ENCODE measurements around the gene PPCDC. TPM values are rescaled to one million over a fixed set of nuclear protein-coding genes. Genes with fewer than 3 reads are reported as not detected.

PPCDC gene
- total RNA-seq, 2 experiments from 2014 or later: 27.3 to 29.1 TPM

- CTCF ChIA-PET: interaction anchor here (1.3 to 8.3 kb wide), 6 partner anchors 14 to 245 kb away, joined by 3 to 94 read pairs (median 18); partner anchors contain the start of gene C15orf39
- no peak for DNase-seq
These were observed 7.0 kb downstream of the PPCDC start for GRCh38 chr15:75030424-75030823.

GRCh38 chr15:75031848-75032247 is 8.5 kb downstream of the PPCDC start:
- H3K9me3 Mint-ChIP-seq (ENCODE audit: insufficient read depth): no peaks in the 10 kb centered on the region
- no peaks in the 10 kb centered on the region for H3K27me3 Mint-ChIP-seq (ENCODE audit: low read depth)
- ChIA-PET CTCF (interaction anchor here (1.0 to 4.5 kb wide), 5 partner anchors 10 to 172 kb away, joined by 3 to 39 read pairs (median 5); partner anchors contain the start of gene C15orf39), POLR2A (interaction anchor here (1.0 to 1.5 kb wide), 2 partner anchors 11 to 170 kb away, joined by 3 read pairs; partner anchors contain the start of gene C15orf39)
- ATAC-seq (no peak), DNase-seq (no peak)
- H3K4me1 Mint-ChIP-seq (ENCODE audit: low read depth): peaks cover 49% of the 10 kb centered on the region
- H3K4me3 Mint-ChIP-seq: no peak overlapping the region
- H3K36me3 Mint-ChIP-seq (ENCODE audit: low read depth): peaks cover 37% of the 10 kb centered on the region
- H3K27ac Mint-ChIP-seq: peak overlapping the region; percentile 1

More at GRCh38 chr15:75030424-75030823, 7.0 kb downstream of the PPCDC start:
- POLR2A ChIA-PET: interaction anchor here (0.8 to 2.4 kb wide), 3 partner anchors 171 to 200 kb away, joined by 3 to 23 read pairs (median 4); partner anchors contain the start of gene C15orf39
- Mint-ChIP-seq H3K4me1 (ENCODE audit: low read depth) (peaks cover 42% of the 10 kb centered on the region), H3K27ac (peak overlapping the region; percentile 22), H3K9me3 (ENCODE audit: insufficient read depth) (no peaks in the 10 kb centered on the region), H3K4me3 (no peak overlapping the region), H3K36me3 (ENCODE audit: low read depth) (peaks cover 30% of the 10 kb centered on the region), H3K27me3 (ENCODE audit: low read depth) (no peaks in the 10 kb centered on the region)
- no peak for ATAC-seq

GRCh38 chr15:75032395-75032794 is 9.0 kb downstream of the PPCDC start:
- ChIA-PET POLR2A (interaction anchor here (0.6 to 1.5 kb wide), 3 partner anchors 11 to 169 kb away, joined by 3 read pairs; partner anchors contain the start of gene C15orf39), CTCF (interaction anchor here (1.5 to 4.3 kb wide), 2 partner anchors 9 to 168 kb away, joined by 5 to 39 read pairs; partner anchors contain the start of gene C15orf39)
- H3K4me1 Mint-ChIP-seq (ENCODE audit: low read depth): peaks cover 53% of the 10 kb centered on the region
- H3K27ac Mint-ChIP-seq: peak overlapping the region; percentile 39
- peaks cover 41% of the 10 kb centered on the region for H3K36me3 Mint-ChIP-seq (ENCODE audit: low read depth)
- ATAC-seq (no peak), DNase-seq (no peak)
- no peaks in the 10 kb centered on the region for H3K9me3 Mint-ChIP-seq (ENCODE audit: insufficient read depth)
- H3K27me3 Mint-ChIP-seq (ENCODE audit: low read depth): no peaks in the 10 kb centered on the region
- H3K4me3 Mint-ChIP-seq: no peak overlapping the region

GRCh38 chr15:75033809-75034208 is 10.4 kb downstream of the PPCDC start:
- Mint-ChIP-seq H3K4me3 (no peak overlapping the region), H3K9me3 (ENCODE audit: insufficient read depth) (no peaks in the 10 kb centered on the region), H3K27me3 (ENCODE audit: low read depth) (no peaks in the 10 kb centered on the region), H3K36me3 (ENCODE audit: low read depth) (peaks cover 45% of the 10 kb centered on the region), H3K27ac (no peak overlapping the region), H3K4me1 (ENCODE audit: low read depth) (peaks cover 64% of the 10 kb centered on the region)
- DNase-seq (no peak), ATAC-seq (no peak)
- POLR2A ChIA-PET: interaction anchor here (1.2 kb wide), 1 partner anchor 10 kb away, joined by 7 read pairs; the partner anchor contains the start of gene PPCDC
- CTCF ChIA-PET: interaction anchor here (0.6 to 2.7 kb wide), 8 partner anchors 9 to 175 kb away, joined by 3 to 27 read pairs (median 6); partner anchors contain the start of genes C15orf39 and PPCDC

- ChIA-PET CTCF (interaction anchor here (0.9 to 2.7 kb wide), 6 partner anchors 9 to 174 kb away, joined by 3 to 27 read pairs (median 10); partner anchors contain the start of genes C15orf39 and PPCDC), POLR2A (interaction anchor here (1.2 kb wide), 1 partner anchor 11 kb away, joined by 7 read pairs; the partner anchor contains the start of gene PPCDC)
- H3K4me1 Mint-ChIP-seq (ENCODE audit: low read depth): peaks cover 65% of the 10 kb centered on the region
- H3K27ac Mint-ChIP-seq: peak overlapping the region; percentile 12
- DNase-seq (no peak), ATAC-seq (no peak)
- H3K9me3 Mint-ChIP-seq (ENCODE audit: insufficient read depth): no peaks in the 10 kb centered on the region
- peaks cover 45% of the 10 kb centered on the region for H3K36me3 Mint-ChIP-seq (ENCODE audit: low read depth)
- no peaks in the 10 kb centered on the region for H3K27me3 Mint-ChIP-seq (ENCODE audit: low read depth)
- H3K4me3 Mint-ChIP-seq: no peak overlapping the region
These were observed 11.2 kb downstream of the PPCDC start for GRCh38 chr15:75034615-75035014.

- ChIA-PET CTCF (interaction anchor here (0.8 to 3.6 kb wide), 7 partner anchors 29 to 173 kb away, joined by 3 to 45 read pairs (median 3); partner anchors contain the start of gene C15orf39), POLR2A (interaction anchor here (0.7 to 1.1 kb wide), 3 partner anchors 9 to 168 kb away, joined by 3 to 4 read pairs (median 3); partner anchors contain the start of gene C15orf39)
- Mint-ChIP-seq H3K9me3 (ENCODE audit: insufficient read depth) (no peaks in the 10 kb centered on the region), H3K4me1 (ENCODE audit: low read depth) (peaks cover 71% of the 10 kb centered on the region), H3K36me3 (ENCODE audit: low read depth) (peaks cover 38% of the 10 kb centered on the region), H3K27ac (peak overlapping the region; percentile 69), H3K4me3 (no peak overlapping the region), H3K27me3 (ENCODE audit: low read depth) (no peaks in the 10 kb centered on the region)
- DNase-seq: no peak
- ATAC-seq: no peak
These were observed 12.8 kb downstream of the PPCDC start for GRCh38 chr15:75036212-75036616.

- ATAC-seq: peak; percentile 58
- Mint-ChIP-seq H3K27me3 (ENCODE audit: low read depth) (no peaks in the 10 kb centered on the region), H3K4me1 (ENCODE audit: low read depth) (peaks cover 70% of the 10 kb centered on the region), H3K9me3 (ENCODE audit: insufficient read depth) (no peaks in the 10 kb centered on the region), H3K27ac (peak overlapping the region; percentile 78), H3K4me3 (peak overlapping the region; percentile 34), H3K36me3 (ENCODE audit: low read depth) (peaks cover 33% of the 10 kb centered on the region)
- ChIA-PET CTCF (interaction anchor here (0.9 to 3.6 kb wide), 9 partner anchors 8 to 166 kb away, joined by 3 to 45 read pairs (median 6); partner anchors contain the start of gene C15orf39), POLR2A (interaction anchor here (0.8 to 1.4 kb wide), 5 partner anchors 12 to 172 kb away, joined by 3 to 6 read pairs (median 4); partner anchors contain the start of gene PPCDC)
- DNase-seq: peak; percentile 59
These were observed 14.3 kb downstream of the PPCDC start for GRCh38 chr15:75037685-75038084.

GRCh38 chr15:75038231-75038630 is 14.8 kb downstream of the PPCDC start:
- ChIA-PET POLR2A (interaction anchor here (0.8 to 1.4 kb wide), 3 partner anchors 15 to 171 kb away, joined by 3 to 6 read pairs (median 4); partner anchors contain the start of gene PPCDC), CTCF (interaction anchor here (0.9 to 3.6 kb wide), 9 partner anchors 9 to 166 kb away, joined by 3 to 45 read pairs (median 6); partner anchors contain the start of gene C15orf39)
- Mint-ChIP-seq H3K27me3 (ENCODE audit: low read depth) (no peaks in the 10 kb centered on the region), H3K27ac (peak overlapping the region; percentile 78), H3K36me3 (ENCODE audit: low read depth) (peaks cover 37% of the 10 kb centered on the region), H3K9me3 (ENCODE audit: insufficient read depth) (no peaks in the 10 kb centered on the region), H3K4me3 (no peak overlapping the region), H3K4me1 (ENCODE audit: low read depth) (peaks cover 74% of the 10 kb centered on the region)
- no peak for DNase-seq
- ATAC-seq: no peak

- Mint-ChIP-seq H3K27ac (peak overlapping the region; percentile 78), H3K36me3 (ENCODE audit: low read depth) (peaks cover 43% of the 10 kb centered on the region), H3K4me1 (ENCODE audit: low read depth) (peaks cover 90% of the 10 kb centered on the region), H3K27me3 (ENCODE audit: low read depth) (no peaks in the 10 kb centered on the region), H3K9me3 (ENCODE audit: insufficient read depth) (no peaks in the 10 kb centered on the region), H3K4me3 (peak overlapping the region; percentile 55)
- POLR2A ChIA-PET: interaction anchor here (0.5 to 3.3 kb wide), 14 partner anchors 11 to 166 kb away, joined by 3 to 29 read pairs (median 4); partner anchors contain the start of gene PPCDC
- CTCF ChIA-PET: interaction anchor here (0.7 to 3.2 kb wide), 28 partner anchors 8 to 642 kb away, joined by 3 to 30 read pairs (median 4); partner anchors contain the start of gene PPCDC
- ATAC-seq (peak; percentile 91), DNase-seq (peak; percentile 91)
These were observed 19.5 kb downstream of the PPCDC start for GRCh38 chr15:75042730-75043508.

- Mint-ChIP-seq H3K27ac (peak overlapping the region; percentile 78), H3K4me1 (ENCODE audit: low read depth) (peaks cover 84% of the 10 kb centered on the region), H3K9me3 (ENCODE audit: insufficient read depth) (no peaks in the 10 kb centered on the region), H3K27me3 (ENCODE audit: low read depth) (no peaks in the 10 kb centered on the region), H3K36me3 (ENCODE audit: low read depth) (peaks cover 51% of the 10 kb centered on the region), H3K4me3 (peak overlapping the region; percentile 55)
- CTCF ChIA-PET: interaction anchor here (0.7 to 3.2 kb wide), 28 partner anchors 9 to 641 kb away, joined by 3 to 30 read pairs (median 4); partner anchors contain the start of gene PPCDC
- POLR2A ChIA-PET: interaction anchor here (0.5 to 3.3 kb wide), 17 partner anchors 12 to 174 kb away, joined by 3 to 29 read pairs (median 3); partner anchors contain the start of gene PPCDC
- ATAC-seq: no peak
- no peak for DNase-seq
These were observed 20.3 kb downstream of the PPCDC start for GRCh38 chr15:75043509-75044257.
